GM21423 (cell line): ENCODE results near the gene NUBP2.
A peak's percentile ranks its signal among the peaks of the same experiment; 100 is the strongest.

Source experiments
- ATAC-seq: cut with Tn5 transposase; IDR thresholded peaks from one replicate; pipeline ENCODE4 v1.9.1; 2021; ENCODE audit warnings: mild to moderate bottlenecking, moderate library complexity; ENCODE audit not compliant: unreplicated experiment

Gene NUBP2, protein sequence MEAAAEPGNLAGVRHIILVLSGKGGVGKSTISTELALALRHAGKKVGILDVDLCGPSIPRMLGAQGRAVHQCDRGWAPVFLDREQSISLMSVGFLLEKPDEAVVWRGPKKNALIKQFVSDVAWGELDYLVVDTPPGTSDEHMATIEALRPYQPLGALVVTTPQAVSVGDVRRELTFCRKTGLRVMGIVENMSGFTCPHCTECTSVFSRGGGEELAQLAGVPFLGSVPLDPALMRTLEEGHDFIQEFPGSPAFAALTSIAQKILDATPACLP

GRCh38 chr16:1782408-1783264 is at the start of gene NUBP2, which contains the start of gene SPSB3:
NUBP2 (plus strand) TSS chr16:1782960; CDS start chr16:1783021, 61 bp downstream.
SPSB3 (minus strand) TSS chr16:1782571; CDS start chr16:1781483, 1,088 bp downstream.
- ATAC-seq = peak; percentile 80

GRCh38 chr16:1734123-1734522 is 48.6 kb upstream of the NUBP2 start:
- ATAC-seq = no peak

DNA sequence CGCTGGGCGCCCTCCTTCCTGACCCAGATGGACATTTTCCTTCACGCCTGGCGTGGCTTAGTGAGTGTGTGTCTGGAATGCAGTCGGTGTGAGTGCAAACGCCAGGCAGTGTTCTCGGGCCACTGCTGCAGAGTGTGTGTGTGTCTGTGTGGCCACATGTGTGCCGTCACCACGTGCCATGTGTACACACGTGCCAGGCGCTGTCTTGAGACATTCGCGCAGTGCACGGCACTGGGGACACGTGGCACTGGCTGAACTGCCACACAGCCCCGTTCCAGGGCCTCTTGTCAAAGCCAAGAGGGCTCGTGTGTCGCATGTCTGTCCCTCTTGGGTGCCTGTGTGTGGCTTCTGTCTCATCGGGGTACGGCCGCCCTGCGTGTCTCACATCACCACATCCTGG is 47.9 kb upstream of the NUBP2 start:
- ATAC-seq = no peak

GRCh38 chr16:1740234-1740633 is 42.5 kb upstream of the NUBP2 start:
- ATAC-seq = no peak

DNA sequence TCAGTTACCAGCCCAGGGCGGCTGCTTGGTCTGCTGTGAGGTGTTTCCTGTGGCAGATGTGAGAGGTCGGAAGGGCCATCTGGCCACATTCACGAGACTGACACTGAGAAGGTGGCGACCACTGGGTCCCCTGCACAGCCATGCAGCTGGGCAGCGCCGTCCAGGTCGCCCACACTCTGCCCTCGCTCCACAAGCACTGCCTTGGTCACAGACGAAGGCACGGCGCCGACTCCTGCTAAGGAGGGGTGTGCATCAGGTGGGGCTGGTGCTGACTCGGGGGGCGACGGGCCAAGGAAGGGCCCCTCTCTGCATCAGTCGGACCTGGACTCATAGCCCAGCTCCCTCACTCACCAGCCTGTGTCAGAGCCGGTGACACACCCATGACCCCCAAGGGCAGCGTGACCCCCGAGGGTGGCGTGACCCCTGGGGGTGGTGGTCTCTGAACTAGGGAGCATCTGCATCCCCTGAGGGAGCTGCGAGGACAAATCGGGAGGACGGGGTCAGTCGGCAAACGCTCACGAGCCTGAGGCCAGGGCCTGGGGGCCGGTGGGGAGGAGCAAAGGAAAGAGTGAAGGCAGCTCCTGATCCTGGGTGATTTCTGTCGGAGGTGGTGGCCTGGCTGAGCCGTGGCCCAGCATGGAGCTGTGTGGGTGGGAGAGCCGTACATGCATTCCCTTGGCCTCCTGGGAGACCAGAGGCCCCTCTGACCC is 41.8 kb upstream of the NUBP2 start:
- ATAC-seq = no peak

DNA sequence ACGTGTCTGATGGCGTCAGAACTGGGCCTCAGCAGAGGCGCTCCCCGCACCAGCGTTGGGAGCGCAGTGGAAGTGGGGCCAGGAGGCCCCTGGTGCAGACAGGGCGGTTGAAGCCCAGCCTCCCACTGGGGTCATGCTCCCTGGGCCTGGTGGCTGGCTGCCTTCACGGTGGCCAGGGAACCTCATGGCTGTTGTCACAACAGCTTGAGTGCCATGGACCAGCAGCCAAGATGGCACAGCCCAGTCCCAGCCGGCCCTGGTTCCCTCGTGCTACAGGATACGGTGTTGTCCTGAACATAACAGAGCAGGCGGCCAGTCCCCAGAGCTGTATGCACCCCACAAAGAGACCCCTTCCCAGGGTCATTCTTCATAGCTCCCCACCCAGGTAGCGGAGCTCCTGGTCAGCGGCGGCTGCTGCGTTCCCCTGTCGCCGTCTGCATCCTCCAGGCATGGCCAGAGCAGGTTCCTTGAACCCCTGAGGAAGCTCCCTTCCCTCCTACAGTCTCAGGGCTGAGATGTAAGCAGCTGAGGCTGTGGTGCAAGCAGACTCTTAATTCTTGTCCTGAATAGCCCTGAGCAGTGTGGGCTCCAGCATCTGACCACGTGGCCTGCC is 41.1 kb upstream of the NUBP2 start:
- no peak for ATAC-seq

DNA sequence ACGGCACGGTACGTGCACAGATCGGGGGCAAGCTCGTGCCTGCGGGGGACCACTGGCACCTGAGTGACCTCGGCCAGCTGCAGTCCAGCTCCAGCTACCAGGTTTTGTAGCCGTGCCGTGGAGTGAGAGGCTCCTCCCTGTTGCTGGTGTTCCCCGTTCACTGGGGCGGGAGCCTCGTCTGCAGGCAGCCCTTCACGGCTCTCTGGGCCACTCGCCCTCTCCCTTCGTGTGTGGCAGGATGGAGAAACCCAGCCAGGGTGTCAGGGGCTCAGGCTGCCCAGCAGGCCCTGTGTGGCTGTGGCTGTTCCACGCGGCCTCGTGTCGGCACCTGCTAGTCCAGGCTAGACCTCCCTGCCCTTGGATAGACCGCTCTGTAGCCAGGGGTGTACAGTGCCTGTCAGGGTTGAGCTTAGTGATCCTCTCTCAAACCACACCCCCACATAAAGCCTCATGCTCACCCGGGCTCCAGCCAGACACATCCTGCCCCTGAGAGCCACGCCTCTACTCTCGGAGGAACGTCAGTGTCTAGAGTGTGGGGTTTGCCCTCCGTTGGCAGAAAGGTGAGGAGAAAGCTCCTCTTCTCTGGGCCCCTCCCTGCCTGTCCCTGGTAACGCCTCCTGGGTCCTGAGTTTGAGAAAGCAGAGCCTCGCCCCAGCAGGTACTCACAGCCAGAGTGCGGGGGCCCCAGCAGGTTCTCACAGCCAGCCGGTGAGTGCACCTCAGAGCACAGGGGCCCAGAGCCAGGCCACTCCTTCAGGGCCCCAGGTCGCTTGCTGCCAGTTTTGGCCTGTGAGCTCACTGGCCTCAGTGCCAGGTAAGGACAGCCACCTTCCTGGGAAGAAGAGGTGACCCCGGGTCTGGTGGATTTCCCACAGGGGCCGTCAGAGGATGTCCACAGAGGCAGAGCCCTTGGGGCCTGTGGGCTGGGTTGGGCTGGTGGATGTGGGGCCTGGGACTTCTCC is 39.1 kb upstream of the NUBP2 start:
- no peak for ATAC-seq

DNA sequence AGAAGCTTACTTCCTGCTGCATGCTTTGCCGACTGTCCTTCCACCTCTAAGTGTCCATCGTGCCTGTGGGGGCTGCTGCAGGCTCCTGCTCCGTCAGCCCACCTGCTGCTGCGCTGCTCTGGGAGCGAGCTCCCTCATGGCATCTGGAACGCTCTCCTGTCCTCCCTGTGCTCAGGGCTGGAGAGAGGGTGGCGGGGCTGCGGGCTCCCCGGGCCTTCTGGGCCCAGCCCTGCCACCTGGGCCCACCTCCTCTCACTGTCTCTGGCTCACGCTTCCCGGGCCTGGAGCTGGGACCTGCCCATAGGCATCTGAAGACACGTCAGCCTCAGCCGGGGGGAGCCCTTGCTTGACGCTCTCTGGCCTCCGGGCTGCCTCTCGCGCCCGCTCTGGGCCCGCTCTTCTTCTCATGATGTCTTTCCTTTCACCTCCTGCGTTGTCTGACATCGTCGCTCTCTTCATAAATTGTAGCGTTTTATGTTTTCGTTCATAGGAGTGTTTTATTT is 38.4 kb upstream of the NUBP2 start:
- ATAC-seq = no peak

GRCh38 chr16:1745181-1745899 is 37.4 kb upstream of the NUBP2 start:
- no peak for ATAC-seq

DNA sequence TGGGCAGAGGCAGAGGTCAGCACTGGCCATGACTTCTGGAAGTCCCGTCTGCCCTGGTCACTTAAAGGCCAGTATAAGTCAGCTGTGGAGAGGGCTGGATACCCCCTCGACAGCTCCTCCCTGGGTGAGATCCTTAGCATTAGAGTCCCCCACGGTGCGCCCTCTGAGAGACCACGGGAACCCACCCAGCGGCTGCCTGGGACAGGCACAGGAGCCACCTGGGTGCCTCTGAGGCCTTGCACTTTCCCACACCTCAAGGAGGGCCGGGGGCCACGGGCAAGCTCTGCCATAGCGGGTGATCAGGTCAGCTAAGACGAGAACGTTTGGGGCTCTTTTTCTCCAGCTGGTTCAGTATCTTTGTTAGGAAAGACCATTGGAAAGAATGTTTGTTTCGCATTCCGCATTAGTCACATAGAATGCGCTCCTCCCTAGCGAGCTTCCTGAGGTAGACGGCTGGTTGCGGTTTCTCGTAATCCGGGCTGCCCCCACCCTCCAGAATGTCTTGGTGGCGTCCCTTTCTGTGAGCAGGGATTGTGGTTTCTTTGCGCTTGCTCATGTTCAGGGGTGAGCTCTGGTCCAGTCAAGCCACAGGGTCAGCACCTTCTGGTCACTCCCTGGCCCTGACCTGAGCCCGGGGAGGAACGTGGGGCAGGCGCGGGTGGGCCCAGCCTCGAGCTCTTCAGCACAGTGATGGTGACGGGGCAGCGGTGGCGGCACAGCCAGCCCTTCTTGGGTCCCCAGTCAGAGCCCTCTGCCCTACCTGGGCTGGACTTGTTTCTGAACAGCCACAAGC is 36.7 kb upstream of the NUBP2 start:
- no peak for ATAC-seq

DNA sequence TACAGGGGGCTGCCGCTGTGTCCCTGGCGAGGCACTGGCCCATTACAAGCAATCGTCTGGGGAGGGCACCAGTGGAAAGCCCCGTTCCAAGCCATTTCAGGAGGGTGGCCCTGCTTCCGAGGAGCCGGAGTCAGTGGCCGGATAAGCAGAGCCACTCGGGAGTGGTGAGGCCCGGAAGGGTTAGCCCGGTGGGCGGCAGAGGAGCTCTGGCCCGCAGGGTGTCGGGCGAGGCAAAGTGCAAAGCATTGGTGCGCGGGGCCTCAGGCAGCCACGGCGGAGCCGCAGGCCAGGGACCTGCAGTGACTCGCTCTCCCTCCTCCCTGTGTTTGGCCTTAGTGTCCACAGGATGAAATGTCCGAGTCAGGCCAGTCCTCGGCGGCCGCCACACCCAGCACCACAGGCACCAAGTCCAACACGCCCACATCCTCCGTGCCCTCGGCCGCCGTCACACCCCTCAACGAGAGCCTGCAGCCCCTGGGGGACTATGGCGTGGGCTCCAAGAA is 36.0 kb upstream of the NUBP2 start:
- ATAC-seq = no peak

DNA sequence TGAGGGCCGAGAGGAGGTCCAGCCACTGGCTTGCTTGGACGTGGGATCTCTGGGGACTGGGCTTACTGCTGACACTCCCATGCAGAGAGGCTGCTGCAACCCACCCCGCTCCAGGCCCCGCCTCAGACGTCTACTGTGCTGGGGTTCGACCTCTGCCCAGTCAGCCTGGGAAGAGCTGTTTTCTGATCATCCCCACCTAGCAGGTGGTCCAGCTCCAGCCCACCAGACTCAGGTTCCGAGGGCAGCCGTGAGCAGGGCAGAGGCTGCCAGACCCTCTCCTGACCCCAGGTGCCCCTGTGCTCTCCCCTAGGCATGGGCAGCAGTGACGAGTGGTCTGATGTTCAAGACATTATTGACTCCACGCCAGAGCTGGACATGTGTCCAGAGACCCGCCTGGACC is 34.8 kb upstream of the NUBP2 start:
- ATAC-seq = no peak

- ATAC-seq = no peak
Observed at GRCh38 chr16:1749152-1750117, 33.3 kb upstream of the NUBP2 start.

GRCh38 chr16:1751946-1752345 is 30.8 kb upstream of the NUBP2 start:
- no peak for ATAC-seq

DNA sequence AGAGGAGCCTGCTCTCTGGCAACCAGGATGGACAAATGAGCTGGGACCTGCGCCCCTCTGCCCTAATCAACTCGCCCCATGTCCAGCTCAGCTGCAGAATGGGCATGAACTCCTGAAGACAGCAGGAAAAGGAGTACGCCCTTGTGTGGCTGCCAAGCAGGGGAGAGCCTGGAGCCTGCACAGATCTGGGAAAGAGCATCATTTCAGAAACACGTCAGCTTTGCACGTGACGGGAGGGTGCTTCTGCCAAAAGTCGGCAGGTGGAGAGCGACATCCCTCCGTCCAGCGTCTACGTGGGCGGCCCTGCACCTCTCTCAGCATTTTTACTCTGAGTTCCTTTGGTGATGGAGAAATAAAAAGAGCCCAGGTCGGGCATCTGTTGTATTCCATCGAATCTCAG is 29.9 kb upstream of the NUBP2 start:
- ATAC-seq = no peak

DNA sequence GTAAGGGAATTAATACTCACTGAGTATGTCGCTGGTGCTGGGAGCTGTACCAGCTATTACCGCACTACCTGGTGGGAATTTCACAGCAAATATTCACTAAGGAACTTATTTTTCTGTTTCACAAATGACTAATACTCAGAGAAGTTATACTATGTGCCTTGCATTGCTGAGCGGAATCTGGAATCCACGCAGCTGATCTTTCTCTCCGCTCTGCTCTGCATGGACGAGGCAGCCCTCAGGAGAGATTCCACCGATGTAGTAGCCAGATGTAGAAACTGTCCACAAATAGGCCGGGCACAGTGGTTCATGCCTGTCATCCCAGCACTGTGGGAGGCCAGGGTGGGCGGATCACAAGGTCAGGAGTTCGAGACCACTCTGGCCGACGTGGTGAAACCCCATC is 28.6 kb upstream of the NUBP2 start:
- ATAC-seq = no peak
